Activated CD8-positive, alpha-beta memory T cell treated with anti-CD3 and anti-CD28 coated beads, Interleukin-2, amount 50 U/mL, for 4 hours (primary cell): ENCODE results near the gene CLCN6.

Experiments
- DNase-seq: peaks from one replicate; pipeline ENCODE4 v3.0.0-alpha.2; 2020

CLCN6 gene

DNA sequence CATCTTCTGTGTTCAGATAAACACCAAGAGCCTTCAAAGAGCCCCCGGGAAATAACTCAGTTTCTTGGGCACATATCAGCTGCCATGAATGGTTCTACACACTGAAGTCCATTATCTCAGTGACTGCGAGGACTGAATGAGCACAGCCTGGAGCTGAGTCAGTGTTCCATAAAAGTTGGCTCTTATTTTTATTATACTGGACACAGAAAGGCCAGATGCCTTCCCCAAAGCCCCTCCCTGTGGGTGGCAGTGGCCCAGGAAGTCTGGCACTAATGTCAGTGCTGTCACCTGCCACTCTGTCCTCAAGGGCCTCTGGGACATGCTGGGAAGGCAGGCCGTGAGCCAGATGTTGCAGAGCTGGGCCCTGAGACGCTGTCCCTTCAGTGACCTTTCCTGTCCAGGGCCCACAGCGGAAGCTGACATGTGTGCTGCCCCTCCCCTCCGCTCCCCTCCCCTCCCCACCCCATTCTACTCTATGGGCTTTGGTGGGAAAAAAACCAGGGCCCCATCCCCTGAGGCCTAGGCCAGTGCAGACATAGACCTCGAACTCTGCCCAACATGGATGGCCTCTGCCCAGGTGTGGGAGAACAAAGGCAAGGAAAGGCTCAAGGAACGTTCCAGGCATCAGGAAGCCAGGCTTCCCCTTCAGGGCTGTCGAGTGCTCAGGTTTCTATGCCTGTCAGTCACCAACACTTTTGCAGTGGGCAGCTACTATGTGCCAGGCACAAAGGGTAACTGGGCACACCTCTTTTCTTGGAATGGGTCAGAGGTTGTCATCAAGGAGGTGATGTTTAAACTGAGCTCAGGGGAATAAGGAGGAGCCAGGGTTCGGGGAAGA is 75.1 kb downstream of the CLCN6 start:
- no peak for DNase-seq

DNA sequence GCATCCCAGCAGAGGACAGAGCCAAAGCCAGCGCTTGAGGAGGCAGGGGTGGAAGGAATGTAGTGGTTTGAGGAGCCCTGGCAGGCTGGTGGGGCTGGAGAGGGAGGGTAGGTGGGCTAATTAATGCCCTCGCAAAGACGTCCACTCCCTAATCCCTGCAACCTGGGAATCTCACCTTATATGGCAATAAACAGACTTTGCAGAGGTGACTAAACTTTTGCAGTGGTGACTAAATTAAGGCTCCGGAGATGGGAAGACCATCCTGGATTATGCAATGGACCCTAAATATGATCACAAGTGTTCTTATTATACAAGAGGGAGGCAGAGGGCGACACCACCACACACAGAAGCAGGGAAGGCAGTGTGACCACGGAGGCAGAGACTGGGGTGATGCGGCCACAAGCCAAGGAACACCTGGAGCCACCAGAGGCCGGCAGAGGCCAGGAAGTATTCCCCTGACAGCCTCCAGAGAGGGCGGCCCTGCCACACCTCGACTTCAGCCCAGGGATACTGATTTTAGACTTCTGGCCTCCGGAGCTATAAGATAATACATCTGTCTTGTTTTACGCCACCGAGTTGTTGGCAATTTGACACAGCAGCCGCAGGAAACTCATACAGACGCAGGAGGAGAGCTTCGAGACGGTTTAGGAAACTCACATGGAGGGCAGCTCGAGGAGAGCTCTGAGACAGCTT is 75.9 kb downstream of the CLCN6 start:
- no peak for DNase-seq

DNA sequence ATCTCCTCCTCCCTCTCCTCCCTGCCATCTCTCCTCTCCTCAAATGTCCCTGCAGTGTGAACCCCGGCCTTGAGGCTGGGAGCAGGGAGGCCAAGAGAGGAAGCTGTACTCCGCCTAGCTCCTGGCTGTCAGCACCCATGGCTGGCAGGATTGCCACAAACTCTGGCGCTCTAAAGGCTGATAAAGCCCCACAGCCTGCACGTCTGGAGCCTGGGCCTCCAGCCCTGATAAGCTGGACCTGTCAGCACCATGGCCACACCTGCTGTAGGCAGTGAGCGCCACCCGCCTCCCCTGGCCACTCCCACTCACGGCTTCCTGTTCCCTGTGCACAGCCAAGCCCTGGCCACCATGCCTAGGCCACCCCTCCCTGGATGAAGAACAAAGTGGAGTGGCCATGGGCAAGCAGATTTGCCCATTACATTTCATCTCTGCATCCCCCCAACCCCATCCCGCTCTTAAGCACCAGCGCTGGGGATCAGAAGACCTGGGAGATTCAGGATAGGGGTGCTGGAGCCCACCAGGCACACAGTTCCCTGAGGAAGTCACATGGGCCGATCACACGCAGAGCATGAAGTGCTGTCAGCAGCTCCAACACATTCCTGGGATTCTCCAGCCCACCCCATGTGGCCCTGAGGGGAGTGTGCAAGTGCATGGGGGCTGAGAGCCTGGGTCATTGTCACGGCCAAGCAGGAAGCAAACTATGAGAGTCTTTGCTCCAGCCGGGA is 77.0 kb downstream of the CLCN6 start:
- DNase-seq, result no peak

DNA sequence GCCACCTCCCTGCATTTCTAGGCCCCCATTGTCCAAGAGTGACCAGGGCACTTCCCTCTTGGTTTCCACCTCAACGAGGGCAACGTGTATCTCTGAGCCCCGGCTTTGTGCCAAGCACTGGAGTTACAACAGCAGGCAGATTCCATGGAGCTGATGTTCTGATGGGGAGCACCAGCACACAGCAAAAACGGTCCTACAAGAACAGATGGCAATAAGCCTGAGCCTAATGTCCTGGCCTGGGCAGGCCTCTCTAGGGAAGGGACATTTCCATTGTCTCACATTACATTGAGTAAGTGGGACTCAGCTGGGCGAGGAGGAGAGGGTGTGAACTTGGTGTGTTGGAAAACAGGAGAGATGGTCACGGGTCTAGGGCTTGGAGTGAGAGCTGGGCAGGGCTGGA is 79.9 kb downstream of the CLCN6 start:
- DNase-seq, result no peak

DNA sequence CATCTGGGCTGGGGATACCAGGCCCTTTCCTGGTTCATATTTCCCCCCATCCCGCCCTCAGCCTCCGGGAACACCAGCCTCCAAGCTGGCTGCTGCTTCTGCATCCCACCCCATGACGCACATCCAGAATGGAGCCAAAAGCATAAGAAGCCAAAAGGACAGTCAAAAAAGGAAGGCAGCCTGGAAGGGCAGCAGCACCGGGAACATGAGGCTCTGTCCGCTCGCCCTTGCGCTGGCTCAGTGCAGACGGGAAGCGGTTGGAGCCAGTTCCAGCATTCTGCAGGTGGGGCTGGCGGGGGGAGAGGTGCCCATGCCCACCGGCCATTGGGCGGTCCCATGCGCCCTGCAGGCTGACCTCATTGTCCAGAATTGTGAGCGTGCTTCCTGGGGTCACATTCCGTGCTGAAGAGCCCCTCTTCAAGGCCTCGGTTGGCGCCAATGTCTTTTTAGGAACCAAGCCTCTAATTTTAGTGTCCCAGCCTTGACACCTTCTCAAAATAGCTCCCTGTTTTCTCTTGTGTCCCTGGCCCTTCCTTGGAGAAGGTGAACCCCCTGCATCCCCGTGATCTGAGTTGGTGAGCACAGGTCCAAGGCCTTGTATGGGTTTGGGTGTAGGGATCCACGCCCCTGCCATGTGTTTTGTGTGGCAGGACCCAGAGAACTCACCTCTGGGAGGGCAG is 81.1 kb downstream of the CLCN6 start:
- DNase-seq, result no peak

DNA sequence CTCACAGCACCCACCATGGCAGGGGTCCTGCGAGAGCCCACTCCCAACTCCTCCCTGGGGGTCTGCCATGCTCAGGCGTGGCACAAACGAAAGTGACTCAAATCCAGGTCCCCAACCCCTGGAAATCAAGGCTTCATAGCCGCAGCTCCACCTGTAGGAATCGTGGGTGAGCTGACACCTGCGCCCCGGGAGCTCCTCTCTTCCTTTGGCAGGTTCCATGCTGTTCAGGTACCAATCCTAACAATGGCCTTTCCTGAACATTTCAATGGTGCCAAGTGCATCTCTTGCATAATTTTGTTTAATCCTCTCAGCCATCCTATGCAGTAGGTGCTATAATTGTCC is 81.6 kb downstream of the CLCN6 start:
- no peak for DNase-seq

DNA sequence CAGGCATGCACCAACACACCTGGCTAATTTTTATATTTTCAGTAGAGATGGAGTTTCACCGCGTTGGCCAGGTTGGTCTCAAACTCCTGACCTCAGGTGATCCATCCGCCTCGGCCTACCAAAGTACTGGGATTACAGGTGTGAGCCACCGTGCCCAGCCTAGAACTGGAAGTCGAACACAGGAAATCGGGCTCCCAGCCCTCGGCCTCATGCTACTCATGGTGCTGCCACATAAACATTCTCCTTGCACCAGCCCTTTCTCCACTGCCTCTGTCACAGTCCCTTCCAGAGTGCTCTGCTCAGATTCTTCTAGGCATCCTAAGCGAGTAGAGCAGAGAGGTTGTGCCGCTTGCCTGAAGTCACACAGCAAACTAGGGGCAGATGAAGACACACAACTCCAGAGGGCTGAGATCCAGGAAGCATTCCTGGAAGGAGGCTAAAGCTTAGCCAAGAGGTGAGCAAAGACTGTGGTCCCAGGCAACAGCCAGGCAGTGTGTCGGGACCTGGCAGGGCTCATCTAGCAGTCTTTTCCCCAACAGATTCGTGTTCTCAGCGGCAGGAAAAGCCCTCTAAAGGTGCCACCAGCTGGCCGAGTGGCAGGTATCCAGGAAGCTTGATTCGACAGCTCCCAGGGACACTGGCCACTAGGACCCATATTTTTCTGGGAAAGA is 82.3 kb downstream of the CLCN6 start:
- DNase-seq, result no peak

DNA sequence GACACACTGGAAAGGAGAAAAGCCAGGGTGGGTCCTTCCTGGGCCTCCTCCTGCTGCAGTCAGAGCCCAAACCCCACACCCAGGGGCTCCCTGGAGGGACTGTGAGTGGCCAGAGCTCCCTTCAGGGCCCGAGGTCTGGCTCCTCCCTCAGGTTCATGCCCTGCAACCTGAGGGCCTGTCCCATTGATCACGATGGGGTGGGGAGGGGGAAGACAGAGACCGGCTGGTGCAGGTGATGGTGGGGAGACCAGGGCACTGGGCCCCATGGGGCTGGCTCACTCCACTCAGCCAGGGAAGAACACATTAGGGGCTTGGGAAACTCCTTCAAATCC is 82.9 kb downstream of the CLCN6 start:
- no peak for DNase-seq

DNA sequence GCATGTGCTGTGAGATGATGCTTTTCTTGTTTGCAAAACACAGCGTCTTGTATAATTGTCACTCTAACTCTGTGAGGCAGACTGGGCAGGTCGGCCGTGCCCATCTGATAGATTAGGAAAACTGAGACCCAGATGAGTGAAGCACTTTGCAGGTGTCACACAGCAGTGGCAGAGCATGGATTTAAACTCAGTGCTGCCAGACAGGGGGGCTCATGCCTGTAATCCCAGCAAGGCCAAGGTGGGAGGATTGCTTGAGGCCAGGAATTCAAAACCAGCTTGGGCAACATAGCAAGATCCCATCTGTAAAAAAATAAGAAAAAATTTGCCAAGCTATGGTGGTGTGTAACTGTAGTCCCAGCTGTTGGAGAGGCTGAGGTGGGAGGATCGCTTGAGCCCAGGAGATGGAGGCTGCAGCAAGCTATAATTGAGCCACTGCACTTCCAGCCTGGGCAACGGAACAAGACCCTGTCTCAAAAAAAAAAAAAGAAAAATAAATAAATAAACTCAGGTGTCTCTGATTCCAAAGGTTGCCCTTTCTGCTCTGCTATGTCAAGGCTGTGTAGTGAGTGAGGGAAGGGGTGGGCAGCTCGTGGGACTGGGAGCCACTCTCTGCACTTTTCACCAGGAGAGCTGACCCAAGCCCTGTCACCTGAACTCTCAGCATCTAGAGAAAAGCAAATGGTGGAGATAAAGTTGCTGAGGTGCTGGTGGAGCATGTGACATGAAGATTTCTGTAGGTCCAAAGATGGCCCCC is 85.6 kb downstream of the CLCN6 start:
- DNase-seq, result no peak
